Neuron (in vitro differentiated cells): ENCODE data around the gene TOMM70.
"Not testable (repeated sequence)": the region's sequence is repeated elsewhere in the genome, so short reads cannot be mapped to it uniquely, and the experiment has no call there.

ENCODE experiments used
- H2AFZ ChIP-seq: one replicate; pipeline ENCODE4 v1.6.1; 2013; ENCODE audit warnings: low read depth, mild to moderate bottlenecking, inconsistent platforms, low read length, moderate library complexity
- H3K27me3 ChIP-seq: one replicate; pipeline ENCODE4 v1.6.1; 2013; ENCODE audit warnings: low read length; ENCODE audit not compliant: insufficient read depth
- H3K36me3 ChIP-seq: one replicate; pipeline ENCODE4 v1.6.1; 2013; ENCODE audit warnings: low read length; ENCODE audit not compliant: insufficient read depth
- H3K4me1 ChIP-seq: one replicate; pipeline ENCODE4 v1.6.1; 2013; ENCODE audit warnings: low read length; ENCODE audit not compliant: insufficient read depth
- H3K4me3 ChIP-seq: 2 replicates; pipeline ENCODE4 v1.5.1; 2013; ENCODE audit warnings: mild to moderate bottlenecking, low read length, moderate library complexity
- H3K9me3 ChIP-seq: one replicate; pipeline ENCODE4 v1.6.1; 2013; ENCODE audit warnings: low read length

TOMM70 gene

DNA sequence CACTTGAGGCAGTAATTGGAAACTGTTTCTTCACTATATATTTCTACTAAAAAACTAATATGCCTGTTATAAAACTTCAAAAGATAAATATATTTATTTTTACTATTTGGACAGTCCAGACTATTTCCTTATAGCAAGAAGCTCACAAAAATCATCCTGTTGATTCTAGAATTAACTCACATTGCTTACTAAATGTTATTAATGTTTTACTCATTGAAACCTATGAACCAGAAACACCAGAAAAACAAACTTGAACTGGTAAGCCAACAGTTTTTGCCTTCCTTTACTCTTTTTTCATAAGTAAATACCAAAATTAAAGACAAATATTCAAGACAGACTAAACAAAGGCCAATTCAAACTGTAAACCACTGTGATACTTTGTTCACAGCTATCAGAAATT is 26.4 kb downstream of the TOMM70 start:
- H3K27me3 ChIP-seq = no peaks in the 10 kb centered on the region
- no peak overlapping the region for H3K4me3 ChIP-seq
- H3K4me1 ChIP-seq = no peaks in the 10 kb centered on the region
- no peaks in the 10 kb centered on the region for H3K9me3 ChIP-seq
- no peak overlapping the region for H2AFZ ChIP-seq
- peaks cover 59% of the 10 kb centered on the region for H3K36me3 ChIP-seq

- Histone ChIP-seq H3K27me3 (no peaks in the 10 kb centered on the region), H3K9me3 (no peaks in the 10 kb centered on the region), H3K4me3 (no peak overlapping the region), H2AFZ (no peak overlapping the region), H3K4me1 (no peaks in the 10 kb centered on the region), H3K36me3 (peaks cover 55% of the 10 kb centered on the region)
Measured at GRCh38 chr3:100370756-100371155, 30.1 kb downstream of the TOMM70 start.

GRCh38 chr3:100368441-100368840 is 32.4 kb downstream of the TOMM70 start:
- peaks cover 60% of the 10 kb centered on the region for H3K36me3 ChIP-seq
- no peak overlapping the region for H3K4me3 ChIP-seq
- H3K27me3 ChIP-seq = no peaks in the 10 kb centered on the region
- H3K9me3 ChIP-seq = no peaks in the 10 kb centered on the region
- no peaks in the 10 kb centered on the region for H3K4me1 ChIP-seq
- no peak overlapping the region for H2AFZ ChIP-seq

DNA sequence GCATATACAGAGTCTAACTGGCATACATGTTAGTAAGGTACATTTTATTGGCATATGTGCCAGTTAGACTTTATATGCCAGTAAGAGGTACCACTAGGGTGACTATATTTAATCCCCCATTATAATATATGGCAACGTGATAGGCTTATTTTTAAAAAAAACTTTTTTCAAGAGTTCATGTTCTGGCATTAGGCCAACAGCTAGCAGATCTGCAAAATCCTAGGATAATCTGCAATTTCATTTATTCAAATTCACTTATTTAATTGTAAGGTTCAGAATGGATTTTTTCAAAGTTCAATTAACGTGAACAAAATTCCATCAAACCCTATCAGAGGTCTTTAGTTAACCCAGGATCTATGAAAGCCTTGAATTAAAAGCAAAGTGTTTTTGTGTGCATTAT is 34.5 kb downstream of the TOMM70 start:
- H3K9me3 ChIP-seq = peaks cover 6% of the 10 kb centered on the region

DNA sequence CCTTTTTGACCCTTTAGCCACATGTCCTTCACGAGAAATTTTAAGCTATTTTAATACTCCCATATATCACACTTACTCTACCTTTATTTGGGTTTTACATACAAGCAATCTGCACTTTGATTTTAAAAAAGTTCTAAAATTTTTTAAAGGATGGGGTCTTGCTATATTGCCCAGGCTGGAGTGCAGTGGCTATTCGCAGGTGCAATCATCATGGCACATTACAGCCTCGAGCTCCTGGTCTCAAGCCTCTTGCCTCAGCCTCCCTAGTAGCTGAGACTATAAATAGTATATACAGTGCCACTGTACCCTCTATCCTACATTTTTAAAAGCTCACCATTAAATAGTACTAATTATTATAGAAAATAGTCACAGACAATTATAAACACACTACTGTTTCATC is 36.5 kb downstream of the TOMM70 start:
- H2AFZ ChIP-seq = no peak overlapping the region
- peaks cover 59% of the 10 kb centered on the region for H3K36me3 ChIP-seq
- no peaks in the 10 kb centered on the region for H3K4me1 ChIP-seq
- H3K27me3 ChIP-seq = no peaks in the 10 kb centered on the region
- no peak overlapping the region for H3K4me3 ChIP-seq
- peaks cover 8% of the 10 kb centered on the region for H3K9me3 ChIP-seq

More for the DNA sequence above, 34.5 kb downstream of the TOMM70 start:
- no peak overlapping the region for H3K4me3 ChIP-seq
- H2AFZ ChIP-seq = no peak overlapping the region
- H3K27me3 ChIP-seq = no peaks in the 10 kb centered on the region
- H3K4me1 ChIP-seq = no peaks in the 10 kb centered on the region
- peaks cover 62% of the 10 kb centered on the region for H3K36me3 ChIP-seq

GRCh38 chr3:100361897-100362296 is 39.0 kb downstream of the TOMM70 start:
- H3K4me3 ChIP-seq = no peak overlapping the region
- no peaks in the 10 kb centered on the region for H3K27me3 ChIP-seq
- H3K9me3 ChIP-seq = peaks cover 8% of the 10 kb centered on the region
- no peaks in the 10 kb centered on the region for H3K4me1 ChIP-seq
- H3K36me3 ChIP-seq = peaks cover 49% of the 10 kb centered on the region
- H2AFZ ChIP-seq = no peak overlapping the region

- peaks cover 49% of the 10 kb centered on the region for H3K36me3 ChIP-seq
- H3K9me3 ChIP-seq = peaks cover 8% of the 10 kb centered on the region
Measured at GRCh38 chr3:100360757-100361496, 40.0 kb downstream of the TOMM70 start.

DNA sequence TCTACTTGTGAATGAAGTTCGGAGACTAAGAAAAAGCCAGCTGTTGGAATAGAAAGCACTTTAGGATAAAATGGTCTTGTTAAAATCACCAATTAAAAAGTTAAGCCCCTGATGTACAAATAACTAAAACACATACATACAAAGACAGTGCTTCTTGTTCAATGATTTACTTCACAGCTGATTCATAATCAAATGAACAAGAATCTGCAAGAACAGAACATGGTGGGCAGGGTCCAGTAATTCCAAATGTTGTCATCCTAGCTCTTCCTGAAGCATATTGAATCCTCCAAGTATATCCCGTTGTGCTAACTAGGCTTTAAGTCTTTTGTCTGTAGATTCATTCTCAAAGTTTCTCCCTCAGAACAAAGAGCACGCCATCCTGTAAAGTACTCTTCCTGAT is 41.9 kb downstream of the TOMM70 start:
- H3K27me3 ChIP-seq = no peaks in the 10 kb centered on the region
- H3K4me3 ChIP-seq = no peak overlapping the region
- H2AFZ ChIP-seq = no peak overlapping the region
- no peaks in the 10 kb centered on the region for H3K4me1 ChIP-seq
- peaks cover 44% of the 10 kb centered on the region for H3K36me3 ChIP-seq
- H3K9me3 ChIP-seq = peaks cover 8% of the 10 kb centered on the region

More at GRCh38 chr3:100360757-100361496, 40.0 kb downstream of the TOMM70 start:
- Histone ChIP-seq H3K4me1 (no peaks in the 10 kb centered on the region), H2AFZ (no peak overlapping the region), H3K27me3 (no peaks in the 10 kb centered on the region), H3K4me3 (no peak overlapping the region)

- Histone ChIP-seq H3K27me3 (no peaks in the 10 kb centered on the region), H3K4me3 (no peak overlapping the region), H3K36me3 (peaks cover 45% of the 10 kb centered on the region), H3K4me1 (no peaks in the 10 kb centered on the region), H3K9me3 (peaks cover 8% of the 10 kb centered on the region), H2AFZ (no peak overlapping the region)
Measured at GRCh38 chr3:100358413-100358812, 42.5 kb downstream of the TOMM70 start.

DNA sequence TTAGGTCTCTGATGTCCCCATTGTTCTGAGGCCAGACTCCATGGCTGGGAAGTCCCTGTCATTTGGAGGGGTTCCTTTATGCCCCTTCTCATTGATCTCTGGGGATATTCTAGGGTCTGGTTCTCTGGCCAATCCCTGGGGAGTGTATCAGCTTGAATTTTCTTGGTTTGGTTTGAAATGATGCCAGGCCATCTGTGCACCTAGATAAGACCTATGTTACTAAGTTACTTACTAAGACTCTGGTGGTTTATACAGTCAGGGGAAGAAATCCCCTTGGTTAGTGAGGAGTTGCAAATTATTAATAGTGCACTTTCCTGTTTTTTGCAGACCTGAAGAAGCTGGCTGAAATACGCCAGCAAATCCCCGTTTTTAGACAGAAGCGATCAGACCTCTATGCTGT is 46.0 kb downstream of the TOMM70 start:
- Histone ChIP-seq H2AFZ (no peak overlapping the region), H3K9me3 (peaks cover 4% of the 10 kb centered on the region), H3K4me1 (no peaks in the 10 kb centered on the region), H3K27me3 (no peaks in the 10 kb centered on the region), H3K36me3 (peaks cover 49% of the 10 kb centered on the region), H3K4me3 (no peak overlapping the region)

GRCh38 chr3:100352296-100353231 is 48.3 kb downstream of the TOMM70 start:
- H3K4me1 ChIP-seq = no peaks in the 10 kb centered on the region
- peaks cover 50% of the 10 kb centered on the region for H3K36me3 ChIP-seq
- peaks cover 4% of the 10 kb centered on the region for H3K9me3 ChIP-seq
- no peaks in the 10 kb centered on the region for H3K27me3 ChIP-seq
- no peak overlapping the region for H3K4me3 ChIP-seq
- no peak overlapping the region for H2AFZ ChIP-seq

DNA sequence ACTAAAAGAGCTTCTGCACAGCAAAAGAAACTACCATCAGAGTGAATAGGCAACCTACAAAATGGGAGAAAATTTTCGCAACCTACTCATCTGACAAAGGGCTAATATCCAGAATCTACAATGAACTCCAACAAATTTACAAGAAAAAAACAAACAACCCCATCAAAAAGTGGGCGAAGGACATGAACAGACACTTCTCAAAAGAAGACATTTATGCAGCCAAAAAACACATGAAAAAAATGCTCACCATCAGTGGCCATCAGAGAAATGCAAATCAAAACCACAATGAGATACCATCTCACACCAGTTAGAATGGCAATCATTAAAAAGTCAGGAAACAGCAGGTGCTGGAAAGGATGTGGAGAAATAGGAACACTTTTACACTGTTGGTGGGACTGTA is 49.1 kb downstream of the TOMM70 start:
- H3K9me3 ChIP-seq, H3K27me3 ChIP-seq, H3K4me1 ChIP-seq, H2AFZ ChIP-seq, H3K4me3 ChIP-seq: not testable (repeated sequence)
- H3K36me3 ChIP-seq = peaks cover 48% of the 10 kb centered on the region

DNA sequence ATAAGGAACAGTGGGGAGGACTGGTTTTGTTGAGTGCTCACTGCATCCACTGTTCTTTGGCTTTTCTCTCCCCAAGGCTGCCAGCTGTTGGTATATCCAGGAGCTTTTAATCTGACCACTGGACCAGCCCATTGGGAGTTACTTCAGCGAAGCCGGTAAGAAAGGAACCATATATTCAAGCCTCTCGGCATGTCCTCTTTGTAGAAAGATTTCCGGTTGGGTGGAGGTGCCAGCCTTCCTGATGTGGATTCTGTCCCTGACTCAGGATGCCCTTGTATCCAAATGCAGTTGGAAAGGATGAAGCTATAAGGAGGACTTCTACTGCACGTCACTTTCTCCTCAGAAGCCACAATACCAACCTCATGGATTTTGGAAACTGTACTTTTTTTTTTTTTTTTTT is 52.2 kb downstream of the TOMM70 start:
- H3K9me3 ChIP-seq = peaks cover 4% of the 10 kb centered on the region
- H3K4me3 ChIP-seq = no peak overlapping the region
- peaks cover 42% of the 10 kb centered on the region for H3K36me3 ChIP-seq
- H3K4me1 ChIP-seq = no peaks in the 10 kb centered on the region
- H3K27me3 ChIP-seq = no peaks in the 10 kb centered on the region
- no peak overlapping the region for H2AFZ ChIP-seq
